ENCODE data around the gene ARMC2. TPM values are rescaled to one million over a fixed set of nuclear protein-coding genes. Genes with fewer than 3 reads are reported as not detected.

ARMC2 gene
- total and polyA plus RNA-seq, 2 donors (not counting 3 experiments of a cell fraction or from before 2014, with no cell fraction given) = 1.7 to 3.7 TPM

GRCh38 chr6:108914235-108915022 is 66.2 kb downstream of the ARMC2 start:
- Histone ChIP-seq H3K36me3 (ENCODE audit: control insufficient read depth in 2 of 2, extremely low read depth in 1 of 2, insufficient read depth in 2 of 2, low read length in 2 of 2) (no peaks in the 10 kb centered on the region), H3K79me2 (ENCODE audit: control insufficient read depth, insufficient read depth, low read length) (no peaks in the 10 kb centered on the region), H3K9me1 (replicated peaks; ENCODE audit: control insufficient read depth, extremely low read depth, insufficient read depth, low read length) (no peaks in the 10 kb centered on the region), H3K4me3 (replicated peaks in 1 of 3; ENCODE audit: insufficient read depth in 1 of 3, low read depth in 1 of 3, low read length in 3 of 3) (no peak overlapping the region), H3K9ac (replicated peaks; ENCODE audit: extremely low read depth, insufficient read depth, low read length) (no peak overlapping the region), H3K27me3 (ENCODE audit: control insufficient read depth in 2 of 2, insufficient read depth in 2 of 2, low read length in 2 of 2) (no peaks in the 10 kb centered on the region), H4K20me1 (replicated peaks; ENCODE audit: control insufficient read depth, extremely low read depth, insufficient read depth, low read length) (no peaks in the 10 kb centered on the region), H3K27ac (ENCODE audit: insufficient read depth, low read depth, low read length) (no peak overlapping the region), H2AFZ (ENCODE audit: low read depth, low read length) (no peak overlapping the region), H3K4me1 (ENCODE audit: control insufficient read depth, extremely low read depth, insufficient read depth, low read length) (no peaks in the 10 kb centered on the region), H3K4me2 (ENCODE audit: insufficient read depth, low read length) (no peak overlapping the region), H3K9me3 (replicated peaks; ENCODE audit: control insufficient read depth, insufficient read depth, low read length) (no peaks in the 10 kb centered on the region)
- BruUV-seq (replicated peaks) = no TSS peak
- ChIA-PET POLR2A (no interaction called here), CTCF (interaction anchor here (0.7 to 4.2 kb wide), 15 partner anchors 8 to 66 kb away, joined by 3 to 20 read pairs (median 3); partner anchors contain the start of gene ARMC2)
- no peak for TF ChIP-seq MYC (IDR thresholded peaks at IDR 0.05; ENCODE audit: low read depth, low read length)
- peak; percentile 40 to 46 for TF ChIP-seq CTCF (IDR thresholded peaks at IDR 0.05; ENCODE audit: extremely low read depth in 1 of 2, insufficient read depth in 1 of 2, low read depth in 1 of 2, low read length in 2 of 2)
- intact Hi-C loops (cut with micrococcal nuclease) = loop anchor here (1.0 kb wide), 1 partner anchor 9 kb away; no protein-coding TSS in a partner anchor
- dilution Hi-C loops (cut with MboI; ENCODE audit: extremely low pct_ligation_motif_present, low sequenced_read_pairs) = no loop called here
- FAIRE-seq (no peak), DNase-seq (ENCODE audit: low read depth, low spot score) (no peak)

- Histone ChIP-seq H2AFZ (ENCODE audit: low read depth, low read length) (no peak overlapping the region), H3K4me2 (ENCODE audit: insufficient read depth, low read length) (no peak overlapping the region), H4K20me1 (replicated peaks; ENCODE audit: control insufficient read depth, extremely low read depth, insufficient read depth, low read length) (no peaks in the 10 kb centered on the region), H3K9me1 (replicated peaks; ENCODE audit: control insufficient read depth, extremely low read depth, insufficient read depth, low read length) (no peaks in the 10 kb centered on the region), H3K4me1 (ENCODE audit: control insufficient read depth, extremely low read depth, insufficient read depth, low read length) (no peaks in the 10 kb centered on the region), H3K9ac (replicated peaks; ENCODE audit: extremely low read depth, insufficient read depth, low read length) (no peak overlapping the region), H3K27ac (ENCODE audit: insufficient read depth, low read depth, low read length) (no peak overlapping the region), H3K36me3 (ENCODE audit: control insufficient read depth in 2 of 2, extremely low read depth in 1 of 2, insufficient read depth in 2 of 2, low read length in 2 of 2) (no peaks in the 10 kb centered on the region), H3K9me3 (replicated peaks; ENCODE audit: control insufficient read depth, insufficient read depth, low read length) (no peaks in the 10 kb centered on the region), H3K27me3 (ENCODE audit: control insufficient read depth in 2 of 2, insufficient read depth in 2 of 2, low read length in 2 of 2) (no peaks in the 10 kb centered on the region), H3K4me3 (replicated peaks in 1 of 3; ENCODE audit: insufficient read depth in 1 of 3, low read depth in 1 of 3, low read length in 3 of 3) (no peak overlapping the region), H3K79me2 (ENCODE audit: control insufficient read depth, insufficient read depth, low read length) (no peaks in the 10 kb centered on the region)
- no TSS peak for BruUV-seq (replicated peaks)
- dilution Hi-C loops (cut with MboI; ENCODE audit: extremely low pct_ligation_motif_present, low sequenced_read_pairs) (no loop called here), intact Hi-C loops (cut with micrococcal nuclease) (no loop called here)
- FAIRE-seq (no peak), DNase-seq (ENCODE audit: low read depth, low spot score) (no peak)
- TF ChIP-seq JUN (IDR thresholded peaks at IDR 0.05; ENCODE audit: borderline replicate concordance, insufficient read depth, insufficient read length, low read depth) = no peak
- no peak for TF ChIP-seq FOS (IDR thresholded peaks at IDR 0.05; ENCODE audit: borderline replicate concordance, insufficient read depth, low read length)
- TF ChIP-seq EZH2 (IDR thresholded peaks at IDR 0.05; ENCODE audit: borderline replicate concordance, low read depth, low read length, severe bottlenecking) = no peak
- TF ChIP-seq MAX (IDR thresholded peaks at IDR 0.05; ENCODE audit: insufficient read depth, insufficient read length) = no peak
- TF ChIP-seq CTCF (IDR thresholded peaks at IDR 0.05; ENCODE audit: extremely low read depth in 1 of 2, insufficient read depth in 1 of 2, low read depth in 1 of 2, low read length in 2 of 2) = no peak
- TF ChIP-seq MYC (IDR thresholded peaks at IDR 0.05; ENCODE audit: low read depth, low read length) = no peak
- no peak for TF ChIP-seq POLR2AphosphoS5 (IDR thresholded peaks at IDR 0.05; ENCODE audit: insufficient read depth, low read depth, low read length)
- TF ChIP-seq GATA2 (IDR thresholded peaks at IDR 0.05; ENCODE audit: insufficient read depth, insufficient read length, low read depth, low read length) = no peak
- no peak for TF ChIP-seq POLR2A (IDR thresholded peaks at IDR 0.05; ENCODE audit: low read depth, low read length)
- ChIA-PET POLR2A (interaction anchor here (0.7 kb wide), 1 partner anchor 53 kb away, joined by 3 read pairs; no protein-coding TSS in a partner anchor), CTCF (interaction anchor here (0.7 to 4.2 kb wide), 7 partner anchors 10 to 54 kb away, joined by 3 to 20 read pairs (median 3); no protein-coding TSS in a partner anchor)
Observed at GRCh38 chr6:108915258-108915657, 67.0 kb downstream of the ARMC2 start.
